ENCODE results near the gene STBD1. TPM values are rescaled to one million over a fixed set of nuclear protein-coding genes. Genes with fewer than 3 reads are reported as not detected.
A peak's percentile ranks its signal among the peaks of the same experiment; 100 is the strongest.

The STBD1 gene
- total and polyA plus RNA-seq, 9 of the 15 experiments (the other 6 are each of a cell fraction or from before 2014, with no cell fraction given), result 0.08 to 0.64 (median 0.27) TPM; not detected in 2

DNA sequence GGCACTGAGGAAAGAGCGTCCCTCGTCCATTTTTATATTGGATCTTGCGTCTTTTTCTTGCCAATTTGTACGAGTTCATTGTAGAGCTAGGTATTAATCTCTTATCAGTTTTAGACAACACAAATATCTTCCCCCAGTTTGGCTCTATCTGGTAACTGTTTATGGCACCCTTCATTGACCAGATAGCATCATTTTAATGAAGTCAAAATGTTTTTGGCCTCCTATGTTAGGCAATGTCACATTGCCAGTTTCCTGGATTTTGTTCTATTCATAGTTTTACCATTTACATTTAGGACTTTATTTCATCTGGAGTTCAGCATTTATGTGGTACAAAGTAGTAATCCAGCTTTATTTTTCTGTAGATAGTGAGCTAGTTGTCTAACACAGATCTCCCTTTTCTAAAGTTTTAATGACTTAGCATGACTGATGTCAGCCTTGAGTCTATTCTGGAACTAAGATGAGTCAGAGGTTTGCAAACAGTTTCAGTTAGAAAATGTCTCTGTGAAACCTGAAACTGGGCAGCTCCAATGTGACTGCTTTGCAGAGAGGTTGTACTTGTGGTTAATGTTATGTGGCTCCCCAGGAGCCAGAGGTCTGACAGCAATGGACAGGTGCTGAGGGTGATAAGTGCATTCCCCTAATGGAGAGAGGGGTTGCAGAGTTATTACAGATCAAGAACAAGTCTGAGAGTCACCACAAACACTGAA, 5.3 kb upstream of the STBD1 start (continued):
- TF ChIP-seq, protein P1, sequence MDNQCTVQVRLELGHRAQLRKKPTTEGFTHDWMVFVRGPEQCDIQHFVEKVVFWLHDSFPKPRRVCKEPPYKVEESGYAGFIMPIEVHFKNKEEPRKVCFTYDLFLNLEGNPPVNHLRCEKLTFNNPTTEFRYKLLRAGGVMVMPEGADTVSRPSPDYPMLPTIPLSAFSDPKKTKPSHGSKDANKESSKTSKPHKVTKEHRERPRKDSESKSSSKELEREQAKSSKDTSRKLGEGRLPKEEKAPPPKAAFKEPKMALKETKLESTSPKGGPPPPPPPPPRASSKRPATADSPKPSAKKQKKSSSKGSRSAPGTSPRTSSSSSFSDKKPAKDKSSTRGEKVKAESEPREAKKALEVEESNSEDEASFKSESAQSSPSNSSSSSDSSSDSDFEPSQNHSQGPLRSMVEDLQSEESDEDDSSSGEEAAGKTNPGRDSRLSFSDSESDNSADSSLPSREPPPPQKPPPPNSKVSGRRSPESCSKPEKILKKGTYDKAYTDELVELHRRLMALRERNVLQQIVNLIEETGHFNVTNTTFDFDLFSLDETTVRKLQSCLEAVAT (IDR thresholded peaks at IDR 0.05), result peak in 1 of 2 experiments; percentile 92; a peak in 2 of 4 replicates
- no peak for TF ChIP-seq PTTG1 (tag; IDR thresholded peaks at IDR 0.05; ENCODE audit: low read depth)
- TF ChIP-seq IRF2 (CRISPR knock-in tag; IDR thresholded peaks at IDR 0.05), result no peak
- peak; percentile 47; the same call in 1 of the 2 replicates for TF ChIP-seq MTA1 (IDR thresholded peaks at IDR 0.05; ENCODE audit: borderline replicate concordance)
- TF ChIP-seq, protein P2, sequence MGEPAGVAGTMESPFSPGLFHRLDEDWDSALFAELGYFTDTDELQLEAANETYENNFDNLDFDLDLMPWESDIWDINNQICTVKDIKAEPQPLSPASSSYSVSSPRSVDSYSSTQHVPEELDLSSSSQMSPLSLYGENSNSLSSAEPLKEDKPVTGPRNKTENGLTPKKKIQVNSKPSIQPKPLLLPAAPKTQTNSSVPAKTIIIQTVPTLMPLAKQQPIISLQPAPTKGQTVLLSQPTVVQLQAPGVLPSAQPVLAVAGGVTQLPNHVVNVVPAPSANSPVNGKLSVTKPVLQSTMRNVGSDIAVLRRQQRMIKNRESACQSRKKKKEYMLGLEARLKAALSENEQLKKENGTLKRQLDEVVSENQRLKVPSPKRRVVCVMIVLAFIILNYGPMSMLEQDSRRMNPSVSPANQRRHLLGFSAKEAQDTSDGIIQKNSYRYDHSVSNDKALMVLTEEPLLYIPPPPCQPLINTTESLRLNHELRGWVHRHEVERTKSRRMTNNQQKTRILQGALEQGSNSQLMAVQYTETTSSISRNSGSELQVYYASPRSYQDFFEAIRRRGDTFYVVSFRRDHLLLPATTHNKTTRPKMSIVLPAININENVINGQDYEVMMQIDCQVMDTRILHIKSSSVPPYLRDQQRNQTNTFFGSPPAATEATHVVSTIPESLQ (CRISPR knock-in tag; IDR thresholded peaks at IDR 0.05), result no peak
- peak; percentile 72 for TF ChIP-seq ZNF766 (CRISPR knock-in tag; conservative IDR thresholded peaks at IDR 0.05)
- TF ChIP-seq E2F3 (CRISPR knock-in tag; IDR thresholded peaks at IDR 0.05), result no peak
- TF ChIP-seq EP300 (IDR thresholded peaks at IDR 0.05; ENCODE audit: low read length), result peak; percentile 91
- TF ChIP-seq ZNF133 (CRISPR knock-in tag; IDR thresholded peaks at IDR 0.05), result no peak
- no peak for TF ChIP-seq ZZZ3 (IDR thresholded peaks at IDR 0.05)
- TF ChIP-seq, protein P3, sequence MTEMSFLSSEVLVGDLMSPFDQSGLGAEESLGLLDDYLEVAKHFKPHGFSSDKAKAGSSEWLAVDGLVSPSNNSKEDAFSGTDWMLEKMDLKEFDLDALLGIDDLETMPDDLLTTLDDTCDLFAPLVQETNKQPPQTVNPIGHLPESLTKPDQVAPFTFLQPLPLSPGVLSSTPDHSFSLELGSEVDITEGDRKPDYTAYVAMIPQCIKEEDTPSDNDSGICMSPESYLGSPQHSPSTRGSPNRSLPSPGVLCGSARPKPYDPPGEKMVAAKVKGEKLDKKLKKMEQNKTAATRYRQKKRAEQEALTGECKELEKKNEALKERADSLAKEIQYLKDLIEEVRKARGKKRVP (CRISPR knock-in tag; IDR thresholded peaks at IDR 0.05), result no peak
- TF ChIP-seq FOXK1 (CRISPR knock-in tag; IDR thresholded peaks at IDR 0.05; ENCODE audit: borderline replicate concordance), result no peak
- no peak for TF ChIP-seq ZNF79 (CRISPR knock-in tag; IDR thresholded peaks at IDR 0.05; ENCODE audit: low read depth)
- TF ChIP-seq, protein P4, sequence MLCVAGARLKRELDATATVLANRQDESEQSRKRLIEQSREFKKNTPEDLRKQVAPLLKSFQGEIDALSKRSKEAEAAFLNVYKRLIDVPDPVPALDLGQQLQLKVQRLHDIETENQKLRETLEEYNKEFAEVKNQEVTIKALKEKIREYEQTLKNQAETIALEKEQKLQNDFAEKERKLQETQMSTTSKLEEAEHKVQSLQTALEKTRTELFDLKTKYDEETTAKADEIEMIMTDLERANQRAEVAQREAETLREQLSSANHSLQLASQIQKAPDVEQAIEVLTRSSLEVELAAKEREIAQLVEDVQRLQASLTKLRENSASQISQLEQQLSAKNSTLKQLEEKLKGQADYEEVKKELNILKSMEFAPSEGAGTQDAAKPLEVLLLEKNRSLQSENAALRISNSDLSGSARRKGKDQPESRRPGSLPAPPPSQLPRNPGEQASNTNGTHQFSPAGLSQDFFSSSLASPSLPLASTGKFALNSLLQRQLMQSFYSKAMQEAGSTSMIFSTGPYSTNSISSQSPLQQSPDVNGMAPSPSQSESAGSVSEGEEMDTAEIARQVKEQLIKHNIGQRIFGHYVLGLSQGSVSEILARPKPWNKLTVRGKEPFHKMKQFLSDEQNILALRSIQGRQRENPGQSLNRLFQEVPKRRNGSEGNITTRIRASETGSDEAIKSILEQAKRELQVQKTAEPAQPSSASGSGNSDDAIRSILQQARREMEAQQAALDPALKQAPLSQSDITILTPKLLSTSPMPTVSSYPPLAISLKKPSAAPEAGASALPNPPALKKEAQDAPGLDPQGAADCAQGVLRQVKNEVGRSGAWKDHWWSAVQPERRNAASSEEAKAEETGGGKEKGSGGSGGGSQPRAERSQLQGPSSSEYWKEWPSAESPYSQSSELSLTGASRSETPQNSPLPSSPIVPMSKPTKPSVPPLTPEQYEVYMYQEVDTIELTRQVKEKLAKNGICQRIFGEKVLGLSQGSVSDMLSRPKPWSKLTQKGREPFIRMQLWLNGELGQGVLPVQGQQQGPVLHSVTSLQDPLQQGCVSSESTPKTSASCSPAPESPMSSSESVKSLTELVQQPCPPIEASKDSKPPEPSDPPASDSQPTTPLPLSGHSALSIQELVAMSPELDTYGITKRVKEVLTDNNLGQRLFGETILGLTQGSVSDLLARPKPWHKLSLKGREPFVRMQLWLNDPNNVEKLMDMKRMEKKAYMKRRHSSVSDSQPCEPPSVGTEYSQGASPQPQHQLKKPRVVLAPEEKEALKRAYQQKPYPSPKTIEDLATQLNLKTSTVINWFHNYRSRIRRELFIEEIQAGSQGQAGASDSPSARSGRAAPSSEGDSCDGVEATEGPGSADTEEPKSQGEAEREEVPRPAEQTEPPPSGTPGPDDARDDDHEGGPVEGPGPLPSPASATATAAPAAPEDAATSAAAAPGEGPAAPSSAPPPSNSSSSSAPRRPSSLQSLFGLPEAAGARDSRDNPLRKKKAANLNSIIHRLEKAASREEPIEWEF (CRISPR knock-in tag; IDR thresholded peaks at IDR 0.05), result 0 out of 2 replicates have a peak, but pooled peaks have one; percentile 35
- TF ChIP-seq, protein P5, sequence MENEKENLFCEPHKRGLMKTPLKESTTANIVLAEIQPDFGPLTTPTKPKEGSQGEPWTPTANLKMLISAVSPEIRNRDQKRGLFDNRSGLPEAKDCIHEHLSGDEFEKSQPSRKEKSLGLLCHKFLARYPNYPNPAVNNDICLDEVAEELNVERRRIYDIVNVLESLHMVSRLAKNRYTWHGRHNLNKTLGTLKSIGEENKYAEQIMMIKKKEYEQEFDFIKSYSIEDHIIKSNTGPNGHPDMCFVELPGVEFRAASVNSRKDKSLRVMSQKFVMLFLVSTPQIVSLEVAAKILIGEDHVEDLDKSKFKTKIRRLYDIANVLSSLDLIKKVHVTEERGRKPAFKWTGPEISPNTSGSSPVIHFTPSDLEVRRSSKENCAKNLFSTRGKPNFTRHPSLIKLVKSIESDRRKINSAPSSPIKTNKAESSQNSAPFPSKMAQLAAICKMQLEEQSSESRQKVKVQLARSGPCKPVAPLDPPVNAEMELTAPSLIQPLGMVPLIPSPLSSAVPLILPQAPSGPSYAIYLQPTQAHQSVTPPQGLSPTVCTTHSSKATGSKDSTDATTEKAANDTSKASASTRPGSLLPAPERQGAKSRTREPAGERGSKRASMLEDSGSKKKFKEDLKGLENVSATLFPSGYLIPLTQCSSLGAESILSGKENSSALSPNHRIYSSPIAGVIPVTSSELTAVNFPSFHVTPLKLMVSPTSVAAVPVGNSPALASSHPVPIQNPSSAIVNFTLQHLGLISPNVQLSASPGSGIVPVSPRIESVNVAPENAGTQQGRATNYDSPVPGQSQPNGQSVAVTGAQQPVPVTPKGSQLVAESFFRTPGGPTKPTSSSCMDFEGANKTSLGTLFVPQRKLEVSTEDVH (IDR thresholded peaks at IDR 0.05; ENCODE audit: low read depth, partially characterized antibody), result no peak
